Jurkat, Clone E6-1 (cell line): Measurements from ENCODE around the gene DHFR2.

Experiments used
- DNase-seq: peaks from one replicate; pipeline ENCODE4 v3.0.0-alpha.2; 2011; ENCODE audit warnings: low read depth, low spot score
- H3K4me3 ChIP-seq: 2 replicates; pipeline ENCODE4 v1.5.1; 2011; ENCODE audit warnings: mild to moderate bottlenecking, low read length, control low read depth, moderate library complexity

The DHFR2 gene

DNA sequence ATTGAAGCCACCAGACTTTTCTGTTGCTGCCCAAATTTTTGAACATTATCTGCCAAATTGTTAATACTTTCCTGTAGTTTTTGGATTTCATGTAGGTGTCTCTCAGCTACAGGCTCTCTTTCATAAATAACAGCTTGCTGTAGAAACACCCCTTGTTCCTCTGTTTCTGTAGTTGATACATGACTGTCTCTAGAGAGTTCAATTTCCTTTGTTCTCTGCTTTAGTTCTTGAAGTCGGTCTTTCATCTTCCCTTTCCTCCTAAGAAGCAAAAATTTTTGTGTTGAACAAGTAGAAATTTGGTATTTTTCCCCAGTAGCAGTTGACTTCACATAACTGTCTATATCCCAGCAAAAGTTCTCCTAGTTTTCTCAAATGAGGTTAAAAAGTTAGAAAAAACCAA, 47.7 kb downstream of the DHFR2 start:
- DNase-seq, result peak; percentile 7
- no peak overlapping the region for H3K4me3 ChIP-seq

DNA sequence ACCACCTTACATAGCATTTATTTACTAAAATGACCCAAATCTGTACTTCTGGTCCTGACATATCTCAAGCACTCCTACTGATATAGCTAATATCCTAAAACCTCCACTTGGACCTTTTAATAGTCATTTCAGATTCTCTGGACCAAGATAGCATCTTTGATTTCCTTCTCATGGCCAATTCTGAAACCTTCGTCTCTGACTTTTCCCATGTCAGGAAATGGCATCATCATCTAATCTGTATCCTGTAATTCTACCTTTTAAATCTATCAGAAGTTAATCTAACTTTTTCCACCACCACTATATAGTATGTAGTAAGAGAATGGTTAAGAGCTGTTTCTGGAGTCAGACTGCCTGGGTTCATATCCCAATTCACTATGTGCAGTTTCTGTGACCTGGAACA, 50.5 kb downstream of the DHFR2 start:
- DNase-seq, result no peak
- no peak overlapping the region for H3K4me3 ChIP-seq

DNA sequence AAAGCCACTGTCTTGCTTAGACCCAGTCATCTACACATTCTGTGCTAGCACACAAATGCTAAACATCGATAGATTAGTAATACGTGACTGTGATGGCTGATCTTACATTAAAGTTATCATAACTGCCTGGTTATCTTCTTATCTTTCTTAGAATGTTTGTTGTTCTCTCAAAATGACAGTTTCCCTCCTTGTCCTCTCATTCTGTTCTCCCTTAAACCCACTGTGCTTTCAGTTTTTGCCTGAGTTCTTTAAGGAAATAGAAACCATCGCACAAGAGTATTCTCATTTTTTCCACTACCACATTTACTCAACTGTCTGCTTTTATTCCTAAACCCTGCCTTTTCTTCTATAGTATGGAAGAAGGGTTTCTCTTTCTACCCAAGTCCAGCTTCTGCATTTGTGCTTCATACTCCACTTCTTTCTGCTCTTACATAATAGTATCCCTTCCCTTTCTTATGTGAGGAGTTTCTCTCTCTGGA, 51.4 kb downstream of the DHFR2 start:
- DNase-seq, result no peak
- H3K4me3 ChIP-seq, result no peak overlapping the region

DNA sequence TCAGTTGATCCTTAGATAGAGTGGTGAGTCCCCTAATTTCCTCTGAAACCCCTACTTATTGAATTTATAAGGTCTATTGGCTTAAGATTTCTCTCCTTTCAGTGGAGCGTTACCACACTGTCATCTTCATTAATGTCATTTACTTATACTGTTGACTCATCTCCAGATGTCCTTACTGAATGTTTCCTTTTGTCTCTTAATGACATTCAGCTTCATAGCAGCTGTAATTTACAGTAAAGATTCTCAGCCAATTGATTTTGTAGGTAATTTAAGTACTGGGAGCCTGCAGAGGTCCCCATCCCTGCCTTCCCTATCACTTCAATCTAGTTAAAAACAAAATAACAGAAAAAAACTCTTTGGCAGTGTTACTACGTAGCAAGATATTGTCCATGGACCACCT, 53.1 kb downstream of the DHFR2 start:
- no peak for DNase-seq
- H3K4me3 ChIP-seq, result no peak overlapping the region

DNA sequence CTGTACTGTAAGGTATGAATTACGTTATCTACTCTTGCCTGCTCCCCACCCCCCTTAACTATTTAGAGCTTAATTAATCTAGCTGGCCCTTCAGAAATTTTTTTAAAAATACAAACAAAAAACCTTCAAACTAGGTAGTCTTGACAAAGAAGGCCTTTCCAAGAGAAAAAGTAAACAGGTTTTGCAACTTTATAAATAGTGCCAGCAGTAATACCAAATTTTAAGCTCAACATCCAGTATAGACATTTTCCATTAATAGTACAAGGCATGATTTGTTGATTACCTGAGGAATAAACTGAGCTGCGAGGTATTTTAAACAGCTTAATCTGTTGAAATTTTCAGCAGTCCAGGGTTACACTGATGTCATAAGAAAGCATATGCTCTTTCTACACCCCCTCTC, 54.5 kb downstream of the DHFR2 start:
- DNase-seq, result no peak
- no peak overlapping the region for H3K4me3 ChIP-seq
